GM18907 (cell line): ENCODE measurements around the gene TOE1.
A peak's percentile ranks its signal among the peaks of the same experiment; 100 is the strongest.
"Not testable (repeated sequence)": the region's sequence is repeated elsewhere in the genome, so short reads cannot be mapped to it uniquely, and the experiment has no call there.

Source experiments
- ATAC-seq: cut with Tn5 transposase; IDR thresholded peaks from one replicate; pipeline ENCODE4 v1.9.1; 2021; ENCODE audit warnings: mild to moderate bottlenecking, moderate library complexity; ENCODE audit not compliant: unreplicated experiment

Gene TOE1

GRCh38 chr1:45339789-45340558 lies at the start of gene TOE1, which contains the start of gene MUTYH:
TSS of gene TOE1 (plus strand) at chr1:45340170. CDS start at chr1:45340253, 83 bp downstream.
TSS of gene MUTYH (minus strand) at chr1:45340440. CDS start at chr1:45334505, 5,935 bp downstream.
- ATAC-seq = peak; percentile 85

- ATAC-seq = not testable (repeated sequence)
Observed at GRCh38 chr1:45291002-45291401, 49.0 kb upstream of the TOE1 start.

GRCh38 chr1:45291716-45292115 lies 48.3 kb upstream of the TOE1 start:
- ATAC-seq = no peak

- ATAC-seq = no peak
Observed at GRCh38 chr1:45297666-45298356, 42.2 kb upstream of the TOE1 start.

GRCh38 chr1:45299296-45299695 lies 40.7 kb upstream of the TOE1 start:
- no peak for ATAC-seq

DNA sequence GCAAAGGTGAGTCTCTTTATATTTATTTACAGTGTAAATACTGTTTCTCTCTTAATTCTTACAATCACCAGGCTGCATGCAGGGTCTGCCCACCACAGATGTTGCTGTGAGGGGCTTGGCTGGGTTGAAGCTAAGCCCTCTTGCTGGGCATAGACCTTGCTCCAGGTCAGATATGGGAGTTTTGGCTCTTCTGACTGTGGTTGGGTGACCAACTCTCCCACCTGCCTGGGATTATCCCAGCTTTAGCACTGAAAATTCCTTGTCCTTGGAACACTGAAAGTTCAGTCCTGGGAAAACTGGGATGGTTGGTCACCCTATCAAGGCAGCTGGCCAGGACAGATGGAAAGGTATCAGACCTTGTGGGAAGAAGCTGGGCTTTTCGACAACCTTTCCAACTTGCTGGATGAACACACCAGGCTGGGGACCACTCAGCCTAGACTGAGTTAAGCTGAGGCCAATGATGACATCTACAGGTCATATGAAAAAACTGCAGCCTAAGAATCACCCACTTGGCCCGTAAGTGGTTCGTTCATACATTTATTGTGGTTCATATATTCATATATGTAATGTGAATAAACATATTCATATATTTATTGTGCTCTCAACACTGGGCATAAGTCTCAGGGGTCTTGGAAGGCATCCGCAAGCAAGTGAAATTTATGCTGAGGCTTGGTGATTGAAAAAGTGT lies 39.8 kb upstream of the TOE1 start:
- no peak for ATAC-seq

GRCh38 chr1:45300669-45300997 lies 39.3 kb upstream of the TOE1 start:
- no peak for ATAC-seq

GRCh38 chr1:45302505-45303150 lies 37.3 kb upstream of the TOE1 start:
- no peak for ATAC-seq

DNA sequence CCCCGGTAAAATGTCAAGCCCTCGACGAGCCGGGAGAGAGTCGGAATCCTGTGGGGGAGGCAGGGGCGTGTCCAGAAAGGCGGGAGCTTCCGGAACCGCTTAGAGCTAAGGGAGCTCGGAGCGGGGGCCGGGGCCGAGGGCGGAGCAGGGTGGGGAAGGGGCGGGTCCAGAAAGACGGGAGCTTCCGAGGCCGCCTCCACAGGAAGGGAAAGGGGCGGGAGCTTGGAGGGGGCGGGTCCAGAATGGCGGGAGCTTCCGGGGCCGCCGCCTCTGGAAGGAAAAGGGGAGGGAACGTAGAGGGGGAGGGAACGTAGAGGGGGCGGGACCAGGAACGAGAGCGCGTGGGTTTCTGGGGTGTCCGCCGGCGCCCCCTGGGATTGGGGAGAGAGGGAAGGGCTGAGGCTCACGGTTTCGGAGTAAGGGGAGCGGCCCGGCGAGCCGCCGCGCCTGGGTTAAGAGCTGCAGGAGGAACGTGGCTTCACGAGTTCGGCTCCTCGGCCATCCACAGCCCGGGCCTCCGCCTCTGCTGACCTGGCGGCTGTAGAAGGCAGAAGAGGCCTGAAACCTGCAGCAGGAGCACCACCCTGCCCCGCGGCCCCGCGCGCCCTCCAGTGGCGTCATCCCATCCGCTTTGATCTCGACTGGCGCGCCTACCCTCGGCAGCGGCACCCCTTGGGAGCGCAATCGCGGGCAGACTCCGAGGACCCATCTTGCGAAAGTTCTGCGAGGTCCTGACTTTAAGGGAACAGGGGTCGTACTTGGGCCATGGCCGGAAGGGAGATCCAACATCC lies 36.3 kb upstream of the TOE1 start:
- peak; percentile 76 for ATAC-seq

GRCh38 chr1:45304311-45305081 lies 35.5 kb upstream of the TOE1 start:
- ATAC-seq = peak; percentile 12

DNA sequence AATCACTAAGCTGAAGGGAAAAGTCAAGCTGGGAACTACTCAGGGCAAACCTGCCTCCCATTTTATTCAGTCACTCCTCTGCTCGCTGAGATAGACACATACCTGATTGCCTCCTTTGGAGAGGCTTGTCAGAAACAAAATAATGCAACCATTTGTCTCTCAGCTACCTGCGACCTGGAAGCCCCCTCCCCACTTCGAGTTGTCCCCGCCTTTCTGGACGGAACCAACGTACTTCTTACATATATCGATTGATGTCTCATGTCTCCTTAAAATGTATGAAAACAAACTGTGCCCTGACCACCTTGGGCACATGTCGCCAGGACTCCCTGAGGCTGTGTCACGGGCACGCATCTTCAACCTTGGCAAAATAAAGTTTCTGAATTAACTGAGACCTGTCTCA lies 34.7 kb upstream of the TOE1 start:
- ATAC-seq = no peak

- no peak for ATAC-seq
Observed at GRCh38 chr1:45306319-45306718, 33.7 kb upstream of the TOE1 start.

DNA sequence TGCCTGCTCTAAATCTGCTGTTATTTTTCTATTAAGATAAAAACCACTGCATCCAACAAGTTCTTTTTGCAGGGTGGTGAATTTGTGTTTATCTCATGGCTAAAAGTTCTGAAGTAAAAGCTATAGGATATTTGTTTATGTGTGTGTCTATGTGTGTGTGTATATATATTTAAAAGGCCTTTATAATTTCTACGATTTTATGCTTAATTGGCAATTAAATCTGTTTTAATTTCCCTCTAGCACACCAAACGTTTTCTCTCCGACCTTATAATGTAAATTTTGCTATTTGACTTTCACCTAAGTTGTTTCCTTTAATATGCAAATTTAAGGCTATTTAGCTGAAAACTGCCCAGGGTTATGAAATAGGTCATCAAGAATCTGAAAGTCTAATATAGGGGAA lies 33.1 kb upstream of the TOE1 start:
- ATAC-seq = no peak

GRCh38 chr1:45314266-45314665 lies 25.7 kb upstream of the TOE1 start:
- no peak for ATAC-seq

- no peak for ATAC-seq
Observed at GRCh38 chr1:45317166-45317565, 22.8 kb upstream of the TOE1 start.

DNA sequence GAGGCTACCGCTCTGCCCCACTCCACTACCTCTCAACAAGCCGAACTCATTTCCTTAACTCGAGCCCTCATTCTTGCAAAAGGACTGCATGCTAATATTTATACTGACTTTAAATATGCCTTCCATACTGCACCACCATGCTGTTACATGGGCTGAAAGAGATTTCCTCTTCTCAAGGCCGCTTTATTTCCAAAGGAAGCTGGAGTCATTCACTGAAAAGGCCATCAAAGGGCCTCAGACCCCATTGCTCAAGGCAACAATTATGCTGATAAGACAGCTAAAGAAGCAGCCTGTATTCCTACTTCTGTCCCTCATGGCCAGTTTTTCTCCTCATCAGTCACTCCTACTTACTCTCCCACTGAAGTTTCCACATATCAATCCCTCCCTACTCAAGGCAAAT lies 20.2 kb upstream of the TOE1 start:
- no peak for ATAC-seq

DNA sequence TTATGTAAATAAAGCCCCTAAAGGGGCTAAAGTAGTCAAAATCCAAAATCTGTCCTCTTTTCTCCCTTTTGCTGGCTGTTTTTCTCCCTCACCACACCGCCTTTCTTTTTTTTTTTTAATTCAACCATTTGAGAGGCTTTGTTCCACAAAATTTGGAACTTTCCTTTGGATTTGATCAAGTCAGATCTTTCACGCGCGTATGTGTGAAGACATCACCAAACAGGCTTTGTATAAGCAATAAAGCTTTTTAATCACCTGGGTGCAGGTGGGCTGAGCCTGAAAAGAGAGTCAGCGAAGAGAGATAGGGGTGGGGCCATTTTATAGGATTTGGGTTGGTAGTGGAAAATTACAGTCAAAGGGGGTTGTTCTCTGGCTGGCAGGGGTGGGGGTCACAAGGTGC lies 18.5 kb upstream of the TOE1 start:
- no peak for ATAC-seq

DNA sequence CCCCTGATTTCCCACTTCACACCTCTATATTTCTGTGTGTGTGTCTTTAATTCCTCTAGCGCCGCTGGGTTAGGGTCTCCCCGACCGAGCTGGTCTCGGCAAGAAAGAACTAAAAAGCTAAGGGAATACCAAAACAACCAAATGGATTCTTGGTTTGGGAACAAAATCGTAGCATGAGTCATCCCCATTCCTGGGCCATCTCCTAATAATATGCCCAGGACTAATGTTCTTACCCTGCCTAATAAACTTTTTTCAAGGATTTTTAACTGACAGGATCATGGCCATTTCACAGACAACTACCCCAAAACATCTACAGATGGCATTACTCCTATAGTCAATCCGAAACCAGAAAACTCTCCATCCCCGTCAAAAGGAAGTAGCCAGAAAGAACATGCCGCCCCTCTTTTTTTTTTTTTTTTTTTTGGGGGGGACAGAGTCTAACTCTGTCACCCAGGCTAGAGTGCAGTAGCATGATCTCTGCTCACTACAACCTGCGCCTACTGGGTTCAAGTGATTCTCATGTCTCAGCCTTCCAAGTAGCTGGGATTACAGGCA lies 17.4 kb upstream of the TOE1 start:
- no peak for ATAC-seq

DNA sequence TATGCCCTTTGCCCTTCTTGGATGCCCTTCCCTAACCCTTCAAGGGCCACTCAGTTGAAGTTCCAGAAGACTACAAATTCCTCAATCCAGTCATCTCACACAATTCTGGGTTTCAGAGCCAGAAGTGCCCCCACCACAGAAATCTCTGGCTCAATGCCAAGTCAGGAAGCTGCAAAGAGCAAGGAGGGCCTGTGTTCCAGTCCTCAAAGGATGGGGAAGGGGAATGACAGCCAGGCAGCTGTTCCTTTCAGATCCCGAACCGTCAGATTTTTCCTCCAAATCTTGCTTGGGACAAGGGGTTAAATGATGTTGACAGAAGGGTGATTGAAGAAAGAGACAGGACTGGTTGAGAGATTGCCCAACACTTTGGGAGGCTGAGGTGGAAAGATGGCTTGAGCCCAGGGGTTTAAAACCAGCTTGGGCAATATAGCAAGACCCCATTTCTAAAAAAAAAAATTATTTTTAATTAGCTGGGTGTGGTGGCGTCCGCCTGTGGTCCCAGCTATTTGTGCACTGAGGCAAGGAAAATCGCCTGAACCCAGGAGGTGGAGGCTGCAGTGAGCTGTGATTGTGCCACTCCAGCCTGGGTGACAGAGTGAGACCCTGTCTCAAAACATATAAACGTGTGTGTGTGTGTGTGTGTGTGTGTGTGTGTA lies 14.0 kb upstream of the TOE1 start:
- ATAC-seq = no peak
